Measurements from ENCODE around the gene CORO6.

The CORO6 gene

GRCh38 chr17:29612404-29613280, 10.1 kb downstream of the CORO6 start:
- DNase-seq: no peak

DNA sequence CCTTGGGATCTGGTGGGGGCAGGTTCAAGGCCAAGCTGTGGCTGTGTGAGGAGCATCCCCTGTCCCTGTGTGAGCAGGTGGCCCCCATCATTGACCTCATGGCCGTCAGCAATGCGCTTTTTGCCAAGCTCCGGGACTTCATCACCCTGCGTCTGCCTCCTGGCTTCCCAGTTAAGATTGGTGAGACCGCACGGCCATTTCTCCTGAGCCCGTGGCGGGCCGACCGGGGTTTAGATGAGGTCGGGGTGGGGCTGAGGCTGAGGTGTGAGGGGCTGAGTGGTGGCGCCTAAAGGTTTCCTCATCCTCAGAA, 10.7 kb downstream of the CORO6 start:
- no peak for DNase-seq

DNA sequence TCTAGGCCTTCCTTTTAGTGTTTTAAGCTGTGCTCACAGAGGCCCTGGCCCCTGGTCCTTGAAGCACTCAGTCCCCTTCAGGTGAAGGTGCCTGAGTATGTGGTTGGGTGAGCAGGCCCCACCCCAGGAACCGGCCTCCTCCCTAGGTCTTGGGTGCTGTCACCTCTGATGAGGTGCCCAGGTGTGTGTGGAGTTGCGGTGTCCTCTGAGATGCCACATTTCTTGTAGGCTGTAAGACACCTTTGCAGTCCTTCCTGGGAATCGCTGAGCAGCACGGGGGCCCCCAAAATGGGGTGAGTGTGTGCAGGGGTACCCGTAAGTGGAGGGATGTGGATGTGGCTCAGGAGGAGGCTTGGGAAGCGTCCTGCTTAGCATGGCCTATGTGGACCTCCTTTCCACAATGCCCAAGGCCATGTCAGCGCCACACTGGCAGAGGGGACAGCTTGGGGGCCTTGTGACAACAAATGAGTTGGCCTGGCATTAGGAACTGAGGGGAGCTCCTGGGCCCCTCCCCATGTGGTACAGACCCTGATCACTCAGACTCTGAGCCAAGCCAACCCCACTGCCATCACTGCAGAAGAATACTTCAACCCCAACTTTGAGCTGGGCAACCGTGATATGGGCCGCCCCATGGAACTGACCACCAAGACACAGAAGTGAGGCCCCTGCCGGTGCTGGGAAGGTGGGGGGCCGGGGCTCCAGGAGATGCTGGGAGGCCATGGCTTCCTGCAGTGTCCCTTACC, 11.2 kb downstream of the CORO6 start:
- no peak for DNase-seq

DNA sequence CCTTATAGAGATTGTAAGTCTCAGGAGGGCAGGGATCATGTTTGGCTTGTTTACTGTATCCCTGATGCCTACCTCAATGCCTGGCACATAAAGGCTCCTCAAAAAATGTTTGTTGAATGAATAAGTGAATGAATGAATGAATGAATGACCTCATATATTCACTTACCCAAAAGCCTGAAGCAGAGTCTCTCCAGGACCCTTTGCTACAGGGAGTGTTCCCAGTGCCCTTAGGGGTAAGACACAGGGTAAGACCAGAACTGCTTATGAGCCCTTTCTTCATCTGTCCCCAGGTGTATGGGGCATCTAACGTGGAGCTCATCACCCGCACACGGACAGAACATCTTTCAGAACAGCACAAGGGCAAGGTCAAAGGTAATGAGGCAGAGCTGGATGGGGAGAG, 12.3 kb downstream of the CORO6 start:
- no peak for DNase-seq

GRCh38 chr17:29608986-29609385, 13.7 kb downstream of the CORO6 start:
- no peak for DNase-seq

DNA sequence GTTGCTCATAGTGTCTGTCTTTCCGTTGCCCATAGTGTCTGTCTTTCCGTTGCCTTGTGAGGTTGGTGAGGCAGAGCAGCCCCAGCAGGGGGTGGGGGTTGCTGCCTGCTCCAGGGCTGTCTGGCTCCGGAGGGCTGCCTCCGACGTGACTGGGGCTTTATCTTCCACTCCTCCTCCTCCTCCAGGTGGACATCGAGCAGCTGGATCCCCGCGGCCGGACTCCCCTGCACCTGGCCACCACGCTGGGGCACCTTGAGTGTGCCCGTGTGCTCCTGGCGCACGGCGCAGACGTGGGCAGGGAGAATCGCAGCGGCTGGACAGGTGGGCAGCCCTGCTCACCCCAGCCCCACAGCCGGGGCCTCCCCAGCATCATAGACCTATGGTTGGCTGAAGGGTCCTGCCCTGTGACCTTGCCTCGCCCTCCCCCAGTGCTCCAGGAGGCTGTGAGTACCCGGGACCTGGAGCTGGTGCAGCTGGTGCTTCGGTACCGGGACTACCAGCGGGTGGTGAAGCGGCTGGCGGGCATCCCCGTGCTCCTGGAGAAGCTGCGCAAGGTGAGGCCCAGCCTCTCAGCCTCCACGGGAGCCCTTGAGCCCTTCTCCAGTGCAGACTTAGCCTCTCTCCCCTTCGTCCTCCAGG, 15.0 kb downstream of the CORO6 start:
- DNase-seq: no peak

DNA sequence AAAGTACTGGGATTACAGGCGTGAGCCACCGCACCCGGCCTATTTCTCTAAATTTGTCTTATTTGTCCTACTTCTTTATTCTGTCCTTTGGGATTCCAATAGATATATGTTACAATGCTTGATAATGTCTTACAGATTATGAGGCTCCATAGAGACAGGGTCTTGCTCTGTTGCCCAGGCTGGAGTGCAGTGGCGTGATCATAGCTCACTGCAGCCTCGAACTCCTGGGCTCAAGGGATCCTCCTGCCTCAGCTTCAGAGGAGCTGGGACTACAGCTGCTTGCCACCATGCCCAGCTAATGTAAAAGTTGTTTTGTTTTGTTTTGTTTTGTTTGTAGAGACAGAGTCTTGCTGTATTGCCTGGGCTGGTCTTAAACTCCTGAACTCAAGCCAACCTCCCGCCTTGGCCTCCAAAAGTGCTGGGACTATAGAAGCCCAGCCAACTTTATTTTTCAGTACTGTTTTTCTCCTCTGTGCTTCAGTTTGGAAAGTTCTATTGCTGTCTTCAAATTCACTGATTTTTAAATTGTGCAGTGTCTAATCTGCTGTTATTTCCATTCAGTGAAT, 19.5 kb downstream of the CORO6 start:
- no peak for DNase-seq

DNA sequence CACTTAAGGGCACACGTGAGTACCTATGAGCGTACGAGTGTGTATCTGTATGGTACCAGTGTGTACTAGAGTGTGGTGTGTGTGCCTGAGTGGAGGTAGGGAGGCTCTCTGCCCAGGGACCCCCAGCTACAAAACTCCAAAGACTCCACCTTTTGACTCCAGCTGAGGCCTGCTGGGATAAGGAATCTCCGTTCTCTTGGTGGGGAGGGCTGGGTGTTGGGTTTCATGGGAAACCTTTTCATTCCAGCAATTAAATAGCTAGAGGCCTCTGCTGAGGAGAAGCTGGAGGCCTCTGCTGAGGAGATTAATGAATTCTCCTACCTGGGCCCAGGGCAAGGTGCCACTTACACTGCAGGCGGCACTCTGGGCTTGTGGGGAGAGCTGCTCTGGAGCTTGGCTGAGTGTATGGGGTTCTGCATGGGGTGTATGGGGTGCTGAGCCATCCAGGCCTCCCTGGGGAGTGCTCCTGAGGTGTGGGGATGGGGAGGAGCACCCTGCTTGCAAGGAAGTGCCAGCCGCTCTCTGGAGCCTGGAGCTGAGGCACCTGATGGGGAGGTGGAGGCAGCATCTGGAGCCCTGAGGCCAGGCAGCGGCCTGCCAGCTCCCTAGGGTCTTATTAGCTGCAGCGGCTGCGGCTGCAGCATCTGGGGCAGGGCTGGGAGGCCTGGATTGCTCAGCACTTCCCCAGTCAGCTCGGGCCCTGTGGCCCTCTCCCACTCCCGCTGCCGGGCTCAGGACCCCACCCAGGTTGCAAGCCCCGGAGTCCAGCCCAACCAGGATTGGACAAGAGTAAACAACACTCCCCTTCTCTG, 25.1 kb downstream of the CORO6 start:
- DNase-seq: no peak

DNA sequence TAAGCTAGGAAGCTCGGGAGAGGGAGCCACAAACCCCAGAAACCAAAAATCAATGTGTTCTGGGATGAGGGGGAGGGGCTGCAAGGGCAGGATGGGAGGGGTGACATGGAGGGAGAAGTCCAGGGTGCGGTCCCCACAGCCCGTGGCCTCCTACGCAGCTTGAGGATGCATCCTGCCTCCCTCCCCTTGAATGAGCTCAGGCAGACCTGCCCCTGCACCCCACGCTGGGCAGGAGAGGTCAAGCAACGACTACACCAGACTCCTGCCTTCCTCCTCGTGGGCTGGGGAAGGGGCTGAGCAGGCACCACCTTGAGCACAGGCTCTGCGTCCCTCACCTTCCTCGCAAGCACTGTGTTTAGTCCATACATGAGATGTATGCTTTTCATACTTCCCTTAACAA, 25.9 kb downstream of the CORO6 start:
- DNase-seq: no peak

- no peak for DNase-seq
These were observed 26.6 kb downstream of the CORO6 start for GRCh38 chr17:29595943-29596774.

DNA sequence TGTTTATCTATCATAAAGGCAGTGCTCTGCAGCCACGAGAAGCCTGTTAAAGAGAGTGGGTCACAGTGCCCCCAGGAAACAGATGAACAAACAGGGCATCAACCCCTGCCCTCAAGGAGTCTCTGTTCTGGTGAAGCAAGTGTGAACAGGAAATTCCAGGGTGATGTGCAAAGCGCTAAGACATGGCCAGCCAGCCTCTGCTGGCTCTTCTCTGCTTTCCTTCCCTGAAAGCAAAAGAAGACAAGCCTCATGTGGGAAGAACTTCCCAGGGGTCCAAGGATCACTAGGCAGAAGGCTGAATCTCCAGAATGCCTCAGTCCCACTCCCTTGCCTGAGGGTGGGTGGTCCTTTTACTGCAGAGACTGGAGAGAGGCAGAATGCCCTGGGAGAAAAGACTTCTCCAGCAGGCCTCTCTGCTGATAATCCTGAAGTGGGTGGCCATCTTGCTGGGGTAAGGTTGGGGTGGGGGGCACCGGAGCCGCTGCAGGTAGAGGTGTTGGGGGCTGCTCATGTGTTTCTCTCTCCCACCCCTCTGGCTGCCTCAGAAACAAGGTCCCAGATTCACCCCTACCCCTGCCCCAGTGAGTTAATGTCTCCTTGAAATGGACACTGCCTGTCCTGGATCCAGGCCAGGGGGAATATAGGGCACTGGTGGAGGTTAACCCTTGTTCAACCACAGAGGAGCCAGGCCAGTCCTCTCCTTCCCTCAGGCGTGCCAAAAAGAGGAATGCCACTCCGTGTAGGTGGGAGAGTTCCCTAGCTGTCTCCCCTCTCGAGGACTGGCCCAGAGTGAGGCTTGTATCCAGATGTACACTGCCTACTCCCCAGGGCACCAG, 27.4 kb downstream of the CORO6 start:
- DNase-seq: no peak

- DNase-seq: no peak
These were observed 28.1 kb downstream of the CORO6 start for GRCh38 chr17:29594519-29595090.

DNA sequence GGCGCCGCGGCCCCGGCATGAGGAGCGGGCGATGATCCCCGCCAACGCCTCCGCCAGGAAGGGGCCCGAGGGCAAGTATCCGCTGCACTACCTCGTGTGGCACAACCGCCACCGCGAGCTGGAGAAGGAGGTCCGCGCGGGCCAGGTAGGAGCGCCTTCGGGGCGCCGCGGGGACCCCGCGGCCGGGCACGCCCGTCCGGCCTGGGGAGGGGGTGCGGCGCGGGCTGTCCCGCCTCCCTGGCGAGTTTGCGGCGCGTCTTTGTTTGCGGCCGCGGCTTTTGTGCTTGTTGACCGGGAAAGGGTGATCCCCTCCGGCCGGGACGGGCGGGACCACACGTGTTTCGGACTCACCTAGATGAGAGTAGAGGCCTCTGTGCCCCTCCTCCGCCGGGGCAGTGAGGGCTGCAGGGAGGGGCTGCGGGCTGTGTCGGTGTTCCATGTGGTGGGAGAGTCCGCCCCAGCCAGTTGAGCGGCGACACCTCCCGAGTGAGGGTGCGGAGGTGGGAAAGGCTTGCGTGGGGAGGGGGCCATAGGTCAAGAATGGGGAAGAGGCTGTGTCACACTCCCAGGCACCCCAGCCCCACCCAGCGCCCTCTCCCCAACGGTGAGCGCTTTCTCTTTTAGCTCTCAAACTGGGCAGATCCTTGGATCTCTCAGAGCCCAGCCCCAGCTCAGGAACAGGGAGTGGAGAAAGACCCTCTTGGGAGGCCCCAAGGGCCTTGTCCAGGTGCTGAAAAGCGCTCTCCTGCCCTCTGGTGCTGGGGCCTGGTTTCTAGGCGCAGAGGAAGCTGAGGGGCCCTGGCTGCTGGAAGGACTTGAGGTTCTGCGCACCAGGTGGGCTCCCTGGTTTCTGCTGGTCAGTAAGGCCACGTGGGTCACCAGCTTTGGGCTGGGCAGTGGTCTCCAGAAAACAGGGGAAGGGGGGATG, 28.9 kb downstream of the CORO6 start:
- DNase-seq: no peak

- DNase-seq: no peak
These were observed 29.7 kb downstream of the CORO6 start, which contains the start of gene ANKRD13B for GRCh38 chr17:29592850-29593551. Gene ANKRD13B, plus strand, starts transcription at chr17:29593132. Its CDS starts 490 bp downstream, at chr17:29593622.

- DNase-seq: peak; percentile 74
These were observed 30.7 kb downstream of the CORO6 start for GRCh38 chr17:29591737-29592608.

- no peak for DNase-seq
These were observed 31.5 kb downstream of the CORO6 start for GRCh38 chr17:29591146-29591736.

All from activated CD4-positive, alpha-beta T cell treated with anti-CD3 and anti-CD28 coated beads, Interleukin-2, amount 50 U/mL, for 1 hour (primary cell).